ENCODE measurements around the gene VIL1. TPM values are rescaled to one million over a fixed set of nuclear protein-coding genes. Genes with fewer than 3 reads are reported as not detected.

The VIL1 gene
- total and polyA plus RNA-seq, 2 of the 4 experiments (the other 2 are of a cell fraction) = not detected

- Histone ChIP-seq H4K5ac (ENCODE audit: low read depth, low read length) (no peak overlapping the region), H2BK15ac (ENCODE audit: low read depth, low read length) (no peak overlapping the region), H3K9me3 (ENCODE audit: control insufficient read depth, insufficient read depth, low read length) (no peaks in the 10 kb centered on the region), H4K8ac (ENCODE audit: low read depth in 2 of 2, low read length in 2 of 2) (no peak overlapping the region), H2BK120ac (ENCODE audit: low read depth, low read length) (no peak overlapping the region), H3K4me2 (ENCODE audit: low read depth, low read length) (no peak overlapping the region), H3K36me3 (ENCODE audit: control insufficient read depth, insufficient read depth, low read length) (peaks cover 3% of the 10 kb centered on the region), H2AK5ac (ENCODE audit: low read depth, low read length) (no peak overlapping the region), H2BK5ac (ENCODE audit: low read depth, low read length, poor library complexity, severe bottlenecking) (no peak overlapping the region), H3K23ac (ENCODE audit: low read depth, low read length) (no peak overlapping the region), H3K4ac (ENCODE audit: low read depth, low read length) (no peak overlapping the region), H3K9me1 (ENCODE audit: insufficient read depth, low read length) (no peaks in the 10 kb centered on the region), H3K9ac (ENCODE audit: low read depth, low read length) (no peak overlapping the region), H3K27ac (ENCODE audit: insufficient read depth, low read length) (no peak overlapping the region), H2AK9ac (replicated peaks; ENCODE audit: low read depth, low read length, poor library complexity) (no peak overlapping the region), H3K4me1 (ENCODE audit: control insufficient read depth, insufficient read depth, low read length) (no peaks in the 10 kb centered on the region), H3K56ac (ENCODE audit: extremely low read depth, insufficient read depth, low read length) (no peak overlapping the region), H4K91ac (ENCODE audit: insufficient read depth, low read depth, low read length) (no peak overlapping the region), H3K79me1 (ENCODE audit: low read depth in 1 of 2, low read length in 2 of 2) (no peaks in the 10 kb centered on the region; a peak in 1 of 4 replicates), H3K14ac (replicated peaks; ENCODE audit: low read depth, low read length) (no peak overlapping the region), H2BK20ac (ENCODE audit: low read depth, low read length) (no peak overlapping the region), H4K20me1 (ENCODE audit: insufficient read depth, low read length) (no peaks in the 10 kb centered on the region), H3K27me3 (ENCODE audit: control insufficient read depth, insufficient read depth, low read length) (no peaks in the 10 kb centered on the region), H3K18ac (ENCODE audit: low read depth, low read length) (no peak overlapping the region), H2AFZ (replicated peaks; ENCODE audit: low read length, poor library complexity) (no peak overlapping the region), H3K4me3 (ENCODE audit: insufficient read depth, low read depth, low read length) (no peak overlapping the region)
- DNase-seq = no peak
- ChIA-PET POLR2A (ENCODE audit: unreplicated experiment) (no interaction called here), CTCF (no interaction called here)
- dilution Hi-C loops (cut with HindIII; ENCODE audit: low sequenced_read_pairs, unreplicated experiment) = no loop called here
- intact Hi-C loops (cut with micrococcal nuclease) = loop anchor here (10.0 kb wide), 1 partner anchor 174 kb away; no protein-coding TSS in a partner anchor
- in situ Hi-C loops (cut with MboI; ENCODE audit: low sequenced_read_pairs) = no loop called here
- TF ChIP-seq MAFK (IDR thresholded peaks at IDR 0.05; ENCODE audit: low read depth, low read length) (no peak), ELK1 (IDR thresholded peaks at IDR 0.05; ENCODE audit: borderline replicate concordance, low read depth, low read length) (no peak), SMC3 (IDR thresholded peaks at IDR 0.05; ENCODE audit: low read depth, low read length) (no peak), MXI1 (IDR thresholded peaks at IDR 0.05; ENCODE audit: borderline replicate concordance, low read depth, low read length) (no peak), RCOR1 (IDR thresholded peaks at IDR 0.05; ENCODE audit: insufficient replicate concordance, low read length) (no peak), CHD1 (IDR thresholded peaks at IDR 0.05; ENCODE audit: low read depth, low read length) (no peak), FOS (IDR thresholded peaks at IDR 0.05; ENCODE audit: low read depth, low read length) (no peak), RFX5 (IDR thresholded peaks at IDR 0.05; ENCODE audit: low read depth, low read length) (no peak), RAD21 (IDR thresholded peaks at IDR 0.05; ENCODE audit: low read length) (no peak), NFE2L2 (IDR thresholded peaks at IDR 0.05; ENCODE audit: low read depth, low read length) (no peak), BHLHE40 (IDR thresholded peaks at IDR 0.05; ENCODE audit: low read depth, low read length) (no peak), CEBPB (IDR thresholded peaks at IDR 0.05; ENCODE audit: low read depth, low read length) (no peak)
- TF ChIP-seq, protein P1, sequence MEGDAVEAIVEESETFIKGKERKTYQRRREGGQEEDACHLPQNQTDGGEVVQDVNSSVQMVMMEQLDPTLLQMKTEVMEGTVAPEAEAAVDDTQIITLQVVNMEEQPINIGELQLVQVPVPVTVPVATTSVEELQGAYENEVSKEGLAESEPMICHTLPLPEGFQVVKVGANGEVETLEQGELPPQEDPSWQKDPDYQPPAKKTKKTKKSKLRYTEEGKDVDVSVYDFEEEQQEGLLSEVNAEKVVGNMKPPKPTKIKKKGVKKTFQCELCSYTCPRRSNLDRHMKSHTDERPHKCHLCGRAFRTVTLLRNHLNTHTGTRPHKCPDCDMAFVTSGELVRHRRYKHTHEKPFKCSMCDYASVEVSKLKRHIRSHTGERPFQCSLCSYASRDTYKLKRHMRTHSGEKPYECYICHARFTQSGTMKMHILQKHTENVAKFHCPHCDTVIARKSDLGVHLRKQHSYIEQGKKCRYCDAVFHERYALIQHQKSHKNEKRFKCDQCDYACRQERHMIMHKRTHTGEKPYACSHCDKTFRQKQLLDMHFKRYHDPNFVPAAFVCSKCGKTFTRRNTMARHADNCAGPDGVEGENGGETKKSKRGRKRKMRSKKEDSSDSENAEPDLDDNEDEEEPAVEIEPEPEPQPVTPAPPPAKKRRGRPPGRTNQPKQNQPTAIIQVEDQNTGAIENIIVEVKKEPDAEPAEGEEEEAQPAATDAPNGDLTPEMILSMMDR (conservative IDR thresholded peaks at IDR 0.05; ENCODE audit: low read depth, low read length) = no peak
- TF ChIP-seq, protein P2, sequence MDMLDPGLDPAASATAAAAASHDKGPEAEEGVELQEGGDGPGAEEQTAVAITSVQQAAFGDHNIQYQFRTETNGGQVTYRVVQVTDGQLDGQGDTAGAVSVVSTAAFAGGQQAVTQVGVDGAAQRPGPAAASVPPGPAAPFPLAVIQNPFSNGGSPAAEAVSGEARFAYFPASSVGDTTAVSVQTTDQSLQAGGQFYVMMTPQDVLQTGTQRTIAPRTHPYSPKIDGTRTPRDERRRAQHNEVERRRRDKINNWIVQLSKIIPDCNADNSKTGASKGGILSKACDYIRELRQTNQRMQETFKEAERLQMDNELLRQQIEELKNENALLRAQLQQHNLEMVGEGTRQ (IDR thresholded peaks at IDR 0.05; ENCODE audit: low read depth, low read length) = no peak
- ATAC-seq (ENCODE audit: low read depth) = no peak
- no CpG with 5 or more reads among the region's 1 CpG for WGBS, 2 experiments (ENCODE audit: extremely low coverage in 2 of 2, insufficient read length in 1 of 2)
- BruUV-seq (replicated peaks) = no TSS peak
Observed at GRCh38 chr2:218470448-218470847, 51.5 kb downstream of the VIL1 start.
